Muscle of back (tissue), 11 donors: ENCODE measurements around the gene ST7. TPM values are rescaled to one million over a fixed set of nuclear protein-coding genes. Genes with fewer than 3 reads are reported as not detected.
"Not testable (repeated sequence)": the region's sequence is repeated elsewhere in the genome, so short reads cannot be mapped to it uniquely, and the experiment has no call there.

Experiments
- DNase-seq, 3 donors: peaks; one replicate each; pipeline versions ENCODE4 v3.0.0 to v3.0.0-alpha.2; 2013
- polyA plus RNA-seq, 10 donors: library from polyadenylated mRNA; unstranded; fragments of 120-200 nt; gene quantifications; one replicate each; pipeline ENCODE4 v1.2.1, GENCODE V29; 2013; ENCODE audit not compliant: insufficient read length in 10 of 10

Gene ST7
- polyA plus RNA-seq, 10 donors: 13.8 to 23.3 (median 16.7) TPM

DNA sequence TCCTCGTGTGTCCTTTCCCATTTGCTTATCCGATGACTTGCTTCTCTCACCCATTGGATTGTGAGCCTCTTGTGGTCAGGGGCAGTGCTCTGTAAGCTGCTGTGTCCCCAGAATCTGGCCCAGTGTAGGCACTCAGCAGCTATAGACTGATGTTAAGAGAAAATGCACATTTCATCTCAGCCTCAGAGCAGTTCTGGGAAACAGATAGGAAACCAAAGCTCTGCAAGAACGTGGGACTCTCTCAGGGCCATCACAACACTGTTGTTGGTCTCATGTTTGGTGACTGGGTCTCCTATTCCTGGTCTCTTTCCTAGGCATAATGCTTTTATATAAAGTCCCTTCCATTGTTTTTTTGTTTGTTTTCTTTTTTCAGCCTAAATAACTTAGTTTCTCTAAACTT, 141.2 kb downstream of the ST7 start:
- no peak for DNase-seq

DNA sequence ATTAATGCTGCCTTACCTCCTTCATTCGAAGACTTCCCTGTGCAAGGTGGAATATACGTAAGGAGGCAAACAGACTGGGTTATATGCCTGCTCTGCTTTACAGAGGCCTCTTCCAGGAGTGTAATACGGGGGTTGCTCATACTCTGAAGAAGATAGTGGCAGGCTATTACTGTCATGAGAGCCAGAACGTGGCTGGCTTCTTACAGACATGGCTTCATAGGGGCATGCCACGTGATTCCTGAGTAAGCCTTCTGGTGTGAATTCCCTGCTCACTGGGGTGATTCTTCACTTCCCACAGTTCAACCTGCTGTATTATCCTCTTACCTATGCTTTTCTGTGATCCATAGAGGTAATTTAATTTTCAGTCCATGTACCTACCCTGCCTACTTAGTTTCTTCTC, 141.8 kb downstream of the ST7 start:
- DNase-seq: no peak

DNA sequence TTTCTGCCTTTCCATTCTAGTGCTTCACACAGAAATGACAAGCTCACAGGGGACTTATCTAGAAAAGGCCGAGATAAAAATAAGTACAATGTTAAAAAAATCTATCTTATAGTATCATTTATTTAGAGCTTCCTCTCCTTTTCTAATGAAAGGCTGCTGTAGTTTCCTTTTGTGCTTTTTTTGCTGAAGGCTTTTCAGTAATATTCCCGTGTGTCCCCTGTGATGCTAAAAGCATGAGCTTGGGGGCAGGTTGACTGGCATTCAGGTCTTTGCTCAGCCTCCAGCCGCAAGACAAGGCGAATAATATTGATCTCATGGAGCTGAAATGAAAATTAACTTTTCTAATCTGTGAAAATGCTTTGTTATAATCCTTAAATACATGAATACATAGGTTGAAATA, 143.0 kb downstream of the ST7 start:
- no peak for DNase-seq

DNA sequence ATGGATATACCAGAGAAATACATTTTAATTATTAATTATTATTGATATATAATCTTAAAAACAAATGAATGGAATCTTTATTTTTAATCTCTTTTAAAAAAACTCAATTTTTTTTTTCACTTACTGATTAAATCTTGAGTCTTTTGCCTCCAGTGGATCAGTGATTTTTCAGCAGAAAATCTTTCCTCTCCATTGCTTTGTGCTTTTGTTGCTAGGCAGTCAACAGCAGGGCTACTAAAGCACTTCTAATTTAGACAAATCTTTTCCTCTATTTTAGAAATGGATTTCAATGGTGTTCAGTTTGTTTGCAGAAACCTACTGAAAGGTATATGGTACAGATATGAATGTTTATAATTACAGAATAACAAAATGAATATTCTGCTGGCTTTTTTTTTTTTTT, 143.6 kb downstream of the ST7 start:
- no peak for DNase-seq

- DNase-seq: no peak
Observed at GRCh38 chr7:117097860-117098259, 144.6 kb downstream of the ST7 start.

DNA sequence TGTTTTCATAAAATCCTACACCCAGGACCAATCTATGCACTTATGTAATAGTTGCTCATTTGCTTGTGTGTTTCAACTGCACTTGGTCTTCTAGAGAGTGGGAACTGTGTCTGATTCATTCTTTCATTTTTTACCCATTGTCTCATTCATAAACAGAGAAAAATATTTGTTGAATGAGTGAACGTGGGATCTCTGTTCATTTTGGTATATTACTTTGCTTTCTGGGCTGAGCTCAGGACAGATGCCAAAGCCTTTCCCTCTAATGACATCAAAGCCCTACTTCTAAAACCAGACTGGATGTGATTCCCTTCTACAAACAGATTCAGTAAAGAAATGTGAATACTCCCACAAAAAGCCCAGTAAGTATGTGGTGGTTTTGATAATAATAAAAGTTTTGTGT, 145.2 kb downstream of the ST7 start:
- DNase-seq: peak in 1 of 3 donors; percentile 87

DNA sequence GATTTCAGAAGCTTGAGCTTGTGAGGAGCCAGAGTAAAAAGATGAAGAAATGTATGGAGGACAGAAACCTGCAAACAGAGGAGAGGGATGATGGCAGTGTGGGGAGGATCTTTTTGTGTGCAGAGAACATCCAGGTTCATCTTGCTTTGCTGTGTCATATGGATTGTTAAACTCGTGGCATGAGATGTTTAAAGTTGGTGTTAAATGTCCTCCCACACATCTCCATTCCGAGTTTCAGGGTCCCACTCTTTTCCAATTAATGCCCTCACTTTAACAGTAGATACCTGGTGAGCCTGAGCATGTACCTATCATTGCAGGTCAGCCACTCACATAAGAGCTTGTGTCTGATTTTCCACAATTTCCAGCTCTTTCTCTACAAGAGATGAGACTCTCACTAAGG, 147.7 kb downstream of the ST7 start:
- no peak for DNase-seq

DNA sequence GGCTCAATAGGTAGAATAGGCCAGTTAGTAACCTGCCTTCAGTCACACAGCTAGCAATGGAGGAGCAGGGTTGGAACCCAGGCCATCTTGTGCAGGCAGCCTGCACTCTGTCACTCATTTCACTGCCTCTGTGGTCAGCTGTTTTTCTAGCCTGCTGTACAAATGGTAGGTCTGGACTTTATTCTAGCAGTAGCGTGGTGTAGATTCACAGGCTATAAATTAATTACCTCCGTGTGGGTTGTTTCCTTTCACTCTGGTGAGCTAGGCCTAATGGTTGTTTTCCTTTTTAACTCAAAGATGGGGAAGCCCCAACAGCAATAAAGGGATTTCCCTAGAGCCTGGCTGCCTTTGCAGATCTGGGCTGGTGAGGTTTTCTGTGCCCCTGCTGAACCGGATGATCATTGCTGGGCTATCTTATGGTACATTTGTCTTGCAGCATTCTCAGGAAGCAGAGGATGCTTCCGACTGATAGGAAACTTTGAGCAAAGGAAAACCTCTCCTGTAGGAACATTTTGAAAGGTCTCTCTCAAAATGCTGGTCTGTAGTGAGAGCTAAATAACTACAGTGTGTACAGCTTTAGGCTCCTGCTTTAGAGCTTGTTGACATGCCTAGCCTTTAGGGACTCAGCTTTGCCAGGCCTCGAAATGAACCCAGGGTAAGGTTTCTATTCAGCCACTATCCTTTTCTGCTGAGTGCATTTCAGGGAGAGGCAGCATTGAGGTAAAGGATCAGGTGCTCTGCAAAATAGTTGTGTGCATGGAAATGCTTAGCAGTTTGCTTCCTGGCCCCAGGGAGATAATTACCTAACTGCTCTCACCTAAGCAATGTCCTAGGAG, 157.4 kb downstream of the ST7 start:
- DNase-seq: no peak

DNA sequence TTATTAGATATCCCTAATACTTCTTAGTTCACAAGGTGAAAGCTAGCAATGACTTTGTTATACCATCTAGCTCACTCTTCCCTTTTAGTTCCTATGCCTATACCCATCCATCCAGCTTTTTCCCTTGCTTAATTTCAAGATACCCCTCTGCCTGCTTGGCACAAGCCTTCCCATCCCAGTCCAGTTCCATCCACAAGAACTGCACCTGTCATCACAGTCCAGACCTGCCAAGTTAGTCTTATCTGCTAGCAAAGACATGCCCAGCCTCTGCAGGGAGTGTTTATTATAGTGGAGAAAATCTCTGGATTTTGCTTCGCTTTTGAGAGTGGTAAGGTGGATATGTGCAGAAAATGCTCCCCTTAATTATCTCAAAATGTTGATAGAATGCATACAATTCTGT, 158.2 kb downstream of the ST7 start:
- no peak for DNase-seq

DNA sequence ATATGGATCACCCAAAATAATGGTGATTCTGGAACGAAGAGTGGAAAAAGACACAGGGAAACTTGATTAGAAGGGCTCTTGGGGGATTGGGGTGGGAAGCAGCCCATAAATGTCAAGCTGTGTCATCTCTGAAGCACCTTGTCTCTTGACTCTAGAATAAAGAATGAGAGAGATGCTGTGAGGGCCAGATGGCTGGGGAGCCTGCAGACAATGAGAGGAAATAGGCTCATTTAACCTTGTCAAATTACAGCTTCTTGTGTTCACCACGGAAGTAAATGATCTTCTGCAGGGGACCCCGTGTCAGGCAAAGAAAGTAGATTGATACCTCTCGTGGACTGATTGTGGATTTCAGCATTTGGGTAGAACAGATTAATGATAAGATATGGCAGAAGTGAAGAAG, 159.3 kb downstream of the ST7 start:
- no peak for DNase-seq

- DNase-seq: peak; percentile 61 to 70 (median 64)
Observed at GRCh38 chr7:117113871-117114270, 160.6 kb downstream of the ST7 start.

DNA sequence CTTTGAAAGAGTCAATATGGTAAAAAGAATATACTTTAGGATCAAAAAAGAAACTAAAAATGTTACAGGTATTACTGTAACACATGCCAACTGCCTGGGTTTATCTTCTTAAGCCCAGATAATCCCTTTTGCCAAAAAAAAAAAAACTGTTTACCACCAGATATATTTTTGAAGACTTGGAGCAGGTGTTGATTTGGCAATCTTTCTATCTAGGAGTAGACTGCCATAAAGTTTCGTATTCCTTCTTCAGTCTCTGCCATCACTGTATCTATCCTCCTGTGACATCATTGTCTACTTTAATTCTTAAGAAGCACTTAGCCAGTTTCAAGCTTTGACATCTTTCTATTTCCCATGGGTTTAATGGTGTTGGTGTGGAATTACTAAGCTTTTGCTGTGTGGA, 161.0 kb downstream of the ST7 start:
- peak; percentile 42 to 63 (median 46) for DNase-seq

GRCh38 chr7:117116211-117116610, 162.9 kb downstream of the ST7 start:
- DNase-seq: no peak

GRCh38 chr7:117117172-117117571, 163.9 kb downstream of the ST7 start:
- no peak for DNase-seq

GRCh38 chr7:117118579-117119180, 165.4 kb downstream of the ST7 start:
- no peak for DNase-seq

DNA sequence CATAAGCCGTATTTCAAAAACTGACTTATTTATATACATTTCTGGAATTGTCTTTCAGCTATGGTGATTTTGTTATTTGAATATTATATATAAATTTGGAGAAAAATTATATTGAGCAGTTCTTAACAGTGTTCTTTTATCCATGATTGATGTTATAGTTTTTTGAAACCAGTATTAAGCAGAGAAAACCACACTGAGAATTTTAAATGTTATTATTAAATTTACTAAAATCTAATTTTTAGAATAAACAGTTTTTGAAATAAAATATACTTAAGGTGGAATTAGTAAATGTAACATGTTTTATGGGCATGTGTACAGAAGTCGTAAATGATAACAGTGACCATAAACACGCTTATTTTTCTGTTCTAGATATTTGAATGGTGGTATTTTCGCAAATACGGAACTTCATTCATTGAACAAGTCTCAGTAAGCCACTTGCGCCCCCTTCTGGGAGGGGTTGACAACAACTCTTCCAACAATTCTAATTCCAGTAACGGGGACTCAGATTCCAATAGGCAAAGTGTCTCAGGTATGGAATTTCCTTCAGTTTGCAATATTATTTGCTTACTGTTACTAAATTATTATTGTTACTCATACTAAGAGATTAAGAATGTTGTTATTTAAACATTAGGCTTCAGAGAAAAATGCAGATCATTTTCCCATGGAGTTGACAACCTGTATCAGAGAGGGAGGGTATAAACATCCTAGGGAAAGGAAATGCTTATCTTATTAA, 166.1 kb downstream of the ST7 start:
- DNase-seq: peak; percentile 78 to 84 (median 80)

DNA sequence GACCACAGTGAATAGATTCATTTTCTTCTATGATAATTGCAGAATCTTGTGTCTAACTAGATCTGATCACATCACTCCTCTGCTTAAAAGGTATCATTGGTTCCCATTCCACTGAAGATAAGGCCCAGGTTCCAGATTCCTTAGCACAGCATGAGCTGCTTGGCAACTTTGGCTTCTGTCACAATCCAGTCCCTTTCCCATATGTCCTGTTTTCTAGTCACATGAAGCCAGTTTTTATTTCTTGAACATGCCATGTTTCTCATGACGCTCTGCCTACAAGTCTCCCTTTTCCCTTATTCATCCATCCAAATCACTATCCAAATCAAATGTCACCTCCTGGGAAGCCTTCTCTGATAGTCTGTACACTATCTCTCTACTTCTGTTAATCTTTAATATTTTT, 167.0 kb downstream of the ST7 start:
- DNase-seq: not testable (repeated sequence)

GRCh38 chr7:117122036-117122435, 168.7 kb downstream of the ST7 start:
- DNase-seq: not testable (repeated sequence)

DNA sequence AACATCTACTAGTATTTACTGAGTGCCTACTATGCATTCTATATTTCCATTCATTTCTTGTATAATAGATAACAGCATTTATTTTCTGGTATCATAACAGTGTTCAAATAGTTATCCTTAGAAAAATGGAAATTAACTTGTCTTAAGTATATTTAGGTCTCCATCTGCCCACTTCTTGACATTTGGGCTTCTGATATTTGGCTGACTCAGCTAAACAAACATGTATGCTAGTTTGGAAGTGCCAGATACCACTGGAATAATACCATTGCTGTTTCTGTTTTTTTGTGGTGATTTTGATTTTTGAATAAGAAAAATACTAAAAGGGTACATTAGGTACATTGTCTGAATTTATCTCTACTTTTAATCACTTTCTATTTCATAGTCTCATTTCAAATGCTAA, 169.2 kb downstream of the ST7 start:
- DNase-seq: no peak

DNA sequence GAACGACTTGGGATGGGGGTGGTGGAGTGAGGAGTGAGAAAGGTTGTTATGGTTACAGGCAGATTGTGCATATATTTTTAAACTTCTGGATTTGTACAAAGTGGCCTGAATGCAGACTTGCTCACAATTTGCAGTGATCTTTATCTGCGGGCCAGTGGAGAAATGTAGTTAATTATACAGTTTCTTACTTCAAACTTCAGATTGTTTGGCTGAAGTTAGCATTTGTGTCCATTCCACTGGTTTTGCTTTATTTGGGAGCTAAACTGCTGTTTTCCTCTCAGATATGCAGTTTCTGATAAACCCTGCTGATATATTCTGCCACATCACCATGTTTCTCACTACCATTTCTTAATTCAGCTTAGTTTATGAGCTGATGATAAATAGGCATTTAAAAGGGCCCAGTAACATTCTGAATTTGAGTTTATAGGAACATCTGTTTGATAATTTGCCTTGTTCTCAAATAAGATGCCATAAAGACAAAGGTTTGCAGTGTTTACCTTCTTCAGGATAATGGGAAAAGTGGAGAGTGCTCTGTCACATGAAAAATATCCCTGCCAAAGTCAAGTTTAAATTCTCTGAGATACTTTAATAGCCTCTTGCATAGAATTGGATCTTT, 170.1 kb downstream of the ST7 start:
- DNase-seq: no peak

DNA sequence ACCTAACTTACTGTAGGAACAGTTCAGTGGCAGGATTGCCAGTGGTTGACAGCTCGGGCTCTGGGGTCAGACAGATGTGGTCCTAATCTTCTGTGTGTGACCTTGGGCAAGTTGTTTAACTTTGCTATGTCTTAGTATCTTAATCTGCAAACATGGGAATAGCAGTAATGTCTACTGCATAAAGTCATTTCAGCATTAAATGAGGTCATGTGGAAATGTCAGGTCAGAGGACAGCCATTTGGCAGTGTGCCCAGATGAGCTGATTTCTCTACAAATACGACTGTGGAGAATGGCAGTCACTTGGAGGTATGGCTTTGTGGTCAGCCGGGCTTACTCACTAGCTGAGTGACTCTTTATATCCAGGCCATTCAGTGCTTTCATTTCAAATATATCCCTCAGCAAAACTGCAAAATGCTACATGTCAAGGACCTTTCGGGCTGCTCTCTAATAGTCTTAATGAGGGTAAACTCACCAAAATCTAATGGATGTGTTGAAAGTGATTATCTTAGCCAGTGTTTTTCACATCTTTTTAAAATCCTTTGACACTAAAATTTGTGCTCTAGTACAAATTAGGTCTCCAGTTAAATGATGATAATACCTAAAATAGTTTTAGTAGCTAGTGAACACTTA, 171.4 kb downstream of the ST7 start:
- DNase-seq: peak; percentile 53 to 82 (median 63)

DNA sequence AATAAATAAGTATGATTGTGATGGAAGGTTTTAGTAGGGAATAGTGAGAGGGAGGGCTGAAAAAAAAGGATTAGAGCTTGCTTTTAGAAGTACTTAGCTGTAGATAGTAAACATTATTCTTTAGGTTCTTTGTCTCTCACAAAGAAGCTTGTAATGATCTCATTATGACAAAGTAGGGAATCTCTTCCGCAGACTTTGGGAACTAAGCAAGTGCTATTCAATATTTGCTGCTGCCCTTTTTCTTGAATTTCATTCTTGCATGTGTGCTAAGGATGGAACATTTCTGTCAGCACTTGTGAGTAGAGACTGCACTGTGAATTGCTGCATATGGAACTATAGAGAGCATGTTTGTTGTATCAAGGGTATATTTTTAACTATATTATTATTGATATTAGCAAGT, 173.4 kb downstream of the ST7 start:
- no peak for DNase-seq
